NT2/D1 (cell line): ENCODE results near the gene MAP3K3.

ENCODE experiments used
- SUZ12 ChIP-seq: IDR thresholded peaks from 2 replicates; pipeline ENCODE4 v1.6.1; 2011; ENCODE audit not compliant: insufficient read length, insufficient read depth; ENCODE audit errors: extremely low read depth
- YY1 ChIP-seq: IDR thresholded peaks from 2 replicates; pipeline ENCODE4 v1.6.1; 2011; ENCODE audit not compliant: insufficient read length, insufficient read depth
- ZNF274 ChIP-seq: IDR thresholded peaks from 2 replicates; pipeline ENCODE4 v1.6.1; 2011; ENCODE audit warnings: mild to moderate bottlenecking, low read depth, low read length

DNA sequence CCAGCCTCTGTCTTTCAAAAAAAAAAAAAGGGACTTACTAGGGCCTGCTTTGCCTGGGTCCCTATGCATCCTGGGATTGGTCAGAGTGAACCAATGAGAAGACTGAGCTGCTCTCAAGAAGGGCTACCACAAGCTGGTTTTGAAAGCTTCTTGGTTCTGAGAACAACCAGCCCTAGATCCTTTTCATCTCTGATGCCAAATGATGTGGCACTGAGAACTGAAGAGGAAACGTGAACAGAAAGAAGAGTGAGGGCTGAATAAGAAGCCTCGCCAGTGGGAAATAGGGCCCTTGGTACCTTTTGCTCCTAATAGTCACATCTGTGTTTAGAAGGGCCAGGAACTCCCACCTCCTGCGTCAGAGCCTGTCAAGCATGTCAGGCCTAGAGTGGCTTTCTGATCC is 10.9 kb upstream of the MAP3K3 start:
- TF ChIP-seq SUZ12 (no peak), YY1 (no peak), ZNF274 (no peak)
